ENCODE results near the gene TTL.
"Not testable (repeated sequence)": the region's sequence is repeated elsewhere in the genome, so short reads cannot be mapped to it uniquely, and the experiment has no call there.

The TTL gene

GRCh38 chr2:112524276-112524675 lies 42.3 kb downstream of the TTL start:
- not testable (repeated sequence) for DNase-seq

GRCh38 chr2:112528541-112528940 lies 46.6 kb downstream of the TTL start:
- DNase-seq: no peak

- no peak for DNase-seq
Measured at GRCh38 chr2:112529757-112530156, 47.8 kb downstream of the TTL start.

- DNase-seq: no peak
Measured at GRCh38 chr2:112530728-112531127, 48.8 kb downstream of the TTL start.

- no peak for DNase-seq
Measured at GRCh38 chr2:112534826-112535225, 52.9 kb downstream of the TTL start.

- DNase-seq: not testable (repeated sequence)
Measured at GRCh38 chr2:112536665-112537064, 54.7 kb downstream of the TTL start.

GRCh38 chr2:112539306-112539705 lies 57.4 kb downstream of the TTL start:
- no peak for DNase-seq

- DNase-seq: no peak
Measured at GRCh38 chr2:112540906-112541305, 59.0 kb downstream of the TTL start.

- DNase-seq: peak; percentile 87
Measured at GRCh38 chr2:112541315-112542122, 59.6 kb downstream of the TTL start.

GRCh38 chr2:112542123-112542983 lies 60.4 kb downstream of the TTL start, which contains the start of gene POLR1B:
POLR1B (plus strand) TSS chr2:112542465; CDS start chr2:112542495, 30 bp downstream.
- peak; percentile 89 for DNase-seq

- DNase-seq: no peak
Measured at GRCh38 chr2:112542984-112543661, 61.2 kb downstream of the TTL start.

- DNase-seq: no peak
Measured at GRCh38 chr2:112547333-112547732, 65.4 kb downstream of the TTL start.

GRCh38 chr2:112548980-112549379 lies 67.0 kb downstream of the TTL start:
- DNase-seq: no peak

- no peak for DNase-seq
Measured at GRCh38 chr2:112566104-112566503, 84.1 kb downstream of the TTL start.

GRCh38 chr2:112566508-112566907 lies 84.6 kb downstream of the TTL start:
- DNase-seq: not testable (repeated sequence)

- DNase-seq: no peak
Measured at GRCh38 chr2:112572005-112572404, 90.0 kb downstream of the TTL start.

- no peak for DNase-seq
Measured at GRCh38 chr2:112577756-112578155, 95.8 kb downstream of the TTL start.

- no peak for DNase-seq
Measured at GRCh38 chr2:112579241-112579640, 97.3 kb downstream of the TTL start.

- DNase-seq: no peak
Measured at GRCh38 chr2:112580084-112580483, 98.1 kb downstream of the TTL start.

GRCh38 chr2:112582314-112582746 lies 100.4 kb downstream of the TTL start:
- no peak for DNase-seq

GRCh38 chr2:112583497-112584133 lies 101.7 kb downstream of the TTL start:
- DNase-seq: no peak

GRCh38 chr2:112584134-112584890 lies 102.4 kb downstream of the TTL start, which contains the start of gene CHCHD5:
CHCHD5 (plus strand) TSS chr2:112584609; CDS start chr2:112584648, 39 bp downstream.
- peak; percentile 94 for DNase-seq
